Stimulated activated CD4-positive, alpha-beta T cell treated with anti-CD3 and anti-CD28 coated beads, Interleukin-12 subunit alpha, Interleukin-12 subunit beta, amount 100 ng/mL, for 24 hours (primary cell): ENCODE measurements around the gene PAMR1.

Experiments
- DNase-seq, 2 experiments: peaks; one replicate each; pipeline ENCODE4 v3.0.0-alpha.2; 2020; ENCODE audit warnings: low read depth in 2 of 2

Gene PAMR1

GRCh38 chr11:35403765-35404387, 121.5 kb downstream of the PAMR1 start:
- DNase-seq: no peak

- DNase-seq: no peak
These were observed 122.4 kb downstream of the PAMR1 start for GRCh38 chr11:35402751-35403660.

- no peak for DNase-seq
These were observed 126.5 kb downstream of the PAMR1 start for GRCh38 chr11:35398881-35399280.

- no peak for DNase-seq
These were observed 130.5 kb downstream of the PAMR1 start for GRCh38 chr11:35394941-35395340.

- no peak for DNase-seq
These were observed 132.3 kb downstream of the PAMR1 start for GRCh38 chr11:35393098-35393497.

- DNase-seq: peak; percentile 76 to 88
These were observed 133.3 kb downstream of the PAMR1 start for GRCh38 chr11:35391922-35392688.

- DNase-seq: peak in 1 of 2 experiments; percentile 7
These were observed 134.4 kb downstream of the PAMR1 start for GRCh38 chr11:35390737-35391682.

GRCh38 chr11:35389897-35390465, 135.4 kb downstream of the PAMR1 start:
- peak in 1 of 2 experiments; percentile 27 for DNase-seq

- DNase-seq: no peak
These were observed 136.3 kb downstream of the PAMR1 start for GRCh38 chr11:35389112-35389511.

- DNase-seq: no peak
These were observed 137.4 kb downstream of the PAMR1 start for GRCh38 chr11:35388061-35388460.

GRCh38 chr11:35387111-35387982, 138.1 kb downstream of the PAMR1 start:
- DNase-seq: no peak

- DNase-seq: no peak
These were observed 141.5 kb downstream of the PAMR1 start for GRCh38 chr11:35383953-35384352.
